ENCODE results near the gene TMPRSS11B. TPM values are rescaled to one million over a fixed set of nuclear protein-coding genes. Genes with fewer than 3 reads are reported as not detected.

TMPRSS11B gene, protein sequence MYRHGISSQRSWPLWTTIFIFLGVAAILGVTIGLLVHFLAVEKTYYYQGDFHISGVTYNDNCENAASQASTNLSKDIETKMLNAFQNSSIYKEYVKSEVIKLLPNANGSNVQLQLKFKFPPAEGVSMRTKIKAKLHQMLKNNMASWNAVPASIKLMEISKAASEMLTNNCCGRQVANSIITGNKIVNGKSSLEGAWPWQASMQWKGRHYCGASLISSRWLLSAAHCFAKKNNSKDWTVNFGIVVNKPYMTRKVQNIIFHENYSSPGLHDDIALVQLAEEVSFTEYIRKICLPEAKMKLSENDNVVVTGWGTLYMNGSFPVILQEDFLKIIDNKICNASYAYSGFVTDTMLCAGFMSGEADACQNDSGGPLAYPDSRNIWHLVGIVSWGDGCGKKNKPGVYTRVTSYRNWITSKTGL
- total RNA-seq (2022; extraction: Qiagen RNA extraction; ENCODE audit: low read depth), result 0.04 TPM in 1 of 5 replicates, not detected in the others

DNA sequence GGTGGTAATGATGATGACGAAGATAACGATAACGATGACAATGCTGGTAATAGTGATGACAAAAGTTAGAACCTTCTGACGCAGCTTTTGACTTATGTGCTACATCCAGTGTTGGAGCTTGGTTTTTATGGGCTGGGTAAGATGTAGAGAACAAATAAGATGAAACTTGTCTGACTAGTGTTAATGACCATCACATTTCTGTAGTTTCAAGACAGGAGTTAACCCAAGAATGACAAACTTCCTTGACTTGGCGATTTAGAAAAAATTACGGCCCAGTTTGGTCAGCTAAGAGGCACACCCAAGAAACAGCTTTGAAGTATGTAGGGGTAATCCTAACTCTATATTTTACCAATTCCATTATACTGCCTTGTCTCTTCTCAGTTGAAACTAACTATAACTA is at the start of gene TMPRSS11B:
Gene TMPRSS11B, minus strand, starts transcription at position 101 of the 400 bp plus-strand sequence. CDS start 136 bp downstream, outside the sequence.

Other genes with a start within 250 kb of the TMPRSS11B start
- not detected in 5 replicates for gene TMPRSS11F, start 115.8 kb downstream of the TMPRSS11B start, total RNA-seq (2022; extraction: Qiagen RNA extraction; ENCODE audit: low read depth)
- gene YTHDC1, start 104.4 kb upstream of the TMPRSS11B start, total RNA-seq (2022; extraction: Qiagen RNA extraction; ENCODE audit: low read depth), result 33.4 to 38.6 TPM (median 36.3 TPM) in 5 replicates
- gene TMPRSS11E, start 201.8 kb upstream of the TMPRSS11B start, total RNA-seq (2022; extraction: Qiagen RNA extraction; ENCODE audit: low read depth), result not detected in 5 replicates

All from A549 treated with DMSO at 1 μM for 4 hours (cell line).